ENCODE results near the gene TH. TPM values are rescaled to one million over a fixed set of nuclear protein-coding genes. Genes with fewer than 3 reads are reported as not detected.

The TH gene
- polyA plus RNA-seq, 1 donor from 2014 or later: 3.6 TPM

- Histone ChIP-seq H4K20me1 (ENCODE audit: insufficient read depth) (no peaks in the 10 kb centered on the region), H3K79me2 (replicated peaks; ENCODE audit: insufficient read depth, low read length) (no peaks in the 10 kb centered on the region), H2AFZ (ENCODE audit: low read depth, low read length) (no peak overlapping the region), H3K9me3 (ENCODE audit: low read length) (no peaks in the 10 kb centered on the region), H3K4me2 (ENCODE audit: low read length) (no peak overlapping the region), H3K27me3 (ENCODE audit: insufficient read depth, low read depth, low read length) (no peaks in the 10 kb centered on the region), H3K4me3 (ENCODE audit: low read length) (no peak overlapping the region), H3K9me2 (ENCODE audit: insufficient read depth, low read length) (no peaks in the 10 kb centered on the region), H3K27ac (ENCODE audit: low read length) (no peak overlapping the region), H3K9ac (ENCODE audit: low read length) (no peak overlapping the region), H3F3A (ENCODE audit: insufficient read depth, low read length, poor library complexity, severe bottlenecking) (no peaks in the 10 kb centered on the region), H3K36me3 (ENCODE audit: insufficient read depth, low read length) (no peaks in the 10 kb centered on the region)
- TF ChIP-seq MXI1 (conservative IDR thresholded peaks at IDR 0.05; ENCODE audit: poor library complexity, severe bottlenecking): no peak
- TF ChIP-seq REST (IDR thresholded peaks at IDR 0.05; ENCODE audit: borderline replicate concordance): no peak
- TF ChIP-seq CTCF (IDR thresholded peaks at IDR 0.05; ENCODE audit: poor library complexity, severe bottlenecking): no peak
- TF ChIP-seq SMC3 (conservative IDR thresholded peaks at IDR 0.05; ENCODE audit: poor library complexity): no peak
- no peak for TF ChIP-seq RAD21 (conservative IDR thresholded peaks at IDR 0.05)
- no peak for TF ChIP-seq POLR2AphosphoS5 (IDR thresholded peaks at IDR 0.05)
- no peak for TF ChIP-seq TAF1 (IDR thresholded peaks at IDR 0.05; ENCODE audit: low read depth)
- no peak for TF ChIP-seq EP300 (conservative IDR thresholded peaks at IDR 0.05; ENCODE audit: poor library complexity, severe bottlenecking)
- TF ChIP-seq EZH2 (IDR thresholded peaks at IDR 0.05; ENCODE audit: borderline replicate concordance, insufficient read depth, low read length, poor library complexity, severe bottlenecking): no peak
Observed at GRCh38 chr11:2200957-2201519, 29.4 kb upstream of the TH start.

- no peak overlapping the region for H2AFZ ChIP-seq (ENCODE audit: low read depth, low read length)
- no peak overlapping the region for H3K4me3 ChIP-seq (ENCODE audit: low read length)
- no peaks in the 10 kb centered on the region for H3F3A ChIP-seq (ENCODE audit: insufficient read depth, low read length, poor library complexity, severe bottlenecking)
- no peak overlapping the region for H3K9ac ChIP-seq (ENCODE audit: low read length)
- TF ChIP-seq SMC3 (conservative IDR thresholded peaks at IDR 0.05; ENCODE audit: poor library complexity) (no peak), EP300 (conservative IDR thresholded peaks at IDR 0.05; ENCODE audit: poor library complexity, severe bottlenecking) (no peak), RAD21 (conservative IDR thresholded peaks at IDR 0.05) (no peak), EZH2 (IDR thresholded peaks at IDR 0.05; ENCODE audit: borderline replicate concordance, insufficient read depth, low read length, poor library complexity, severe bottlenecking) (no peak)
- no peaks in the 10 kb centered on the region for H3K27me3 ChIP-seq (ENCODE audit: insufficient read depth, low read depth, low read length)
- no peak overlapping the region for H3K27ac ChIP-seq (ENCODE audit: low read length)
- H3K36me3 ChIP-seq (ENCODE audit: insufficient read depth, low read length): no peaks in the 10 kb centered on the region
- no peak overlapping the region for H3K4me2 ChIP-seq (ENCODE audit: low read length)
- no peaks in the 10 kb centered on the region for H3K9me2 ChIP-seq (ENCODE audit: insufficient read depth, low read length)
- H4K20me1 ChIP-seq (ENCODE audit: insufficient read depth): no peaks in the 10 kb centered on the region
- no peaks in the 10 kb centered on the region for H3K79me2 ChIP-seq (replicated peaks; ENCODE audit: insufficient read depth, low read length)
- H3K9me3 ChIP-seq (ENCODE audit: low read length): no peaks in the 10 kb centered on the region
Observed at GRCh38 chr11:2200536-2200935, 28.9 kb upstream of the TH start.
